GM18517 (cell line): ENCODE results near the gene POU2F3.

ENCODE experiments used
- ATAC-seq: cut with Tn5 transposase; IDR thresholded peaks from one replicate; pipeline ENCODE4 v1.9.1; 2021; ENCODE audit warnings: mild to moderate bottlenecking, moderate library complexity; ENCODE audit not compliant: unreplicated experiment

POU2F3 gene

DNA sequence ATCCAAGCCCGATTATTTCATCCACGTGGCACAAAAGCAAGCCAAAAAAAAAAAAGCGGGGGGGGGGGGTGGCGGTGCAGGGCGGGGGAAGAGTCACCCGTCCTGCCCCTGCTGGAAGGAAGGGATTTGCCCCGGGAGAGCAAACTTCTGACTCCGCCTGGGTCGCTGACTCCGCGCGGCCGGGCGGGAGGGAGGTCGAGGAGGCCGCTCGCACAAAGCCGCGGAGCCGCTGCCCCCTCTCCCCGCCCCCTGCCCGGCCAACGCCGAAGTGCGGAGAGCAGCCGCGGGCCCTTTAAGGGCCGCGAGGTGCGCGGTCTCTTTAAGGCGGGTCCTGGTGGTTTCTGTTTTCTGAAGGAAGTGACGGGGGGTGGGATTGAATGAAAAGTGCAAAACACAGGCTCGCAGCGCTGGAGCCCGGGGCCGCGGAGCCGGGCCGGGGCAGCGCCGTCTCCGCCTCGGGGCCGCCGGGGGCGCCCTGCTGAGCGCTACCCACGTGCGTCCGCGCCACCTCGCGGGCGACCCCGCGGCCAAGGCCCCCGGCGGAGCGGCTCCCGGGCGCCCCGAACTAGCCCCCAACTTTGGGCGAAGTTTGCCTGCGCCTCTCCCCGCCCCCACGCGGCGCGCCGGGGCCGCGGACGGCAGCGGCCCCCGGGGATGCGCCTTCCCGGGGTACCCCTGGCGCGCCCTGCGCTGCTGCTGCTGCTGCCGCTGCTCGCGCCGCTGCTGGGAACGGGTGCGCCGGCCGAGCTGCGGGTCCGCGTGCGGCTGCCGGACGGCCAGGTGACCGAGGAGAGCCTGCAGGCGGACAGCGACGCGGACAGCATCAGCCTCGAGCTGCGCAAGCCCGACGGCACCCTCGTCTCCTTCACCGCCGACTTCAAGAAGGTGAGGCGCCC is 29.1 kb upstream of the POU2F3 start, which contains the start of gene OAF:
OAF (plus strand) TSS at position 407 of the 896 bp plus-strand sequence; CDS start at position 655, 248 bp downstream.
- ATAC-seq = no peak

DNA sequence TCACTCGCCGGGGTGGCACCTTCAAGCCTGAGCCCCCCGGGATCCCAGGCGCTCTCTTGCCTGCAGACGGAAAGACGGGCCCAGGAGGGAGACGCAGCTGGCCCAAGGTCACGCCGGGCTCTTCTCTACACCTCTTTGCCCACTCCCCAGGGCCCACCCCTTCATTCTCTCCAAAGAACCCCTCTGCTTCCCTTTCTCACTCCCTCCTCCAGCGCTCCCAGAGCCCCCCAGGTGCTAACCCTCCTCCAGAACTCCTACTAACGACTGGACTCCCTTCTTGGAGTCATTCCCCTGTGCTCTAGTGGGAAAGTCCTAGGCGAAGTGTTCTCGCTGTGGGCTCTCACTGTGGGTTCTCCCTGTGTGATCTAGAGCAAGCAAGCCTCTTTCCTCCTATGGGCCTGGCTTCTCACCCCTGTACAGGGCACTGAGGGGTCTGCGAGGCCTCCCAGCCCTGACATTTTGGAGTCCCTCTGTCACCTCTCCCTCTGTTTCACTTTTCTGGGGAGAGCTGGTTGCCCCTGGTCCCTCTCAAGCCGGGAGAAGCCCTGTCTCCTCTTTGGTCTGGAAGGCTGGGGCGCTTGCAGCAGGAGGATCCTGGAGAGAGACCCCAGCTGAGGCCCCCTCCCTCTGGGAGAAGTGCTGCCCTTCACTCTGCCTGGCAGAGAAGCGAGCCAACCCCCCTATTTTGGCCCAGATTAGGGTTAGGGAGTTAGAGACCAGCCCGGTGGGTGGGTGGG is 28.2 kb upstream of the POU2F3 start:
- ATAC-seq = no peak

DNA sequence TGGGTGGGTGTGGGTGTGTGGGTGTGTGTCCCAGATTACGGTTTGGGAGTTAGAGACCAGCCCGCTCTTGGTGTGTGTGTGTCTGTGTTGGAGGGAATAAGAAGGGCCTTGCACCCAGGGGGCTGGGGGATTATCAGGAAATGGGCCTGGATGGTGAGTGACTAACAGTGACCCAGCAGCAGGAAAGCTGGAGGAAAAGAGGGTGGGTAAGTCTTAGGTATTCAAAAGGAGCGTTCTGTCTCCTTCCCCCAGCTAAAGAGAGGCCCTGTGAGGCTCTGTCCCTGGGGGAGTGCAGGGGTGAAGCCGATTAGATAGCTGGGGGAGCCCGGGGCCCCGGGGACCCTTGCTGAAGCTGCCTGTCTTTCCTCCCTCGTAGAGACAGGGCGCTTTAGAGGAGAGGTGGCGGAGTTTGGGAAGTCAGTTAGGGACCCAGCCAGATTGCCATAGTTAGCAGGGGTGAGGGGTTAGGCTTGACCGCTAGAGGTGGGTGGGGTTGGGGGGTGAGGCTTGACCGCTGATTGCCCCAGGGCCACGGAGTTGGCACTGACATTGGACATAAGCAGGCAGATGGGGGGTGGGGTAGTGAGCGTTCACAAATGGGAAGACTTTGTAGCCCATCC is 27.6 kb upstream of the POU2F3 start:
- no peak for ATAC-seq

DNA sequence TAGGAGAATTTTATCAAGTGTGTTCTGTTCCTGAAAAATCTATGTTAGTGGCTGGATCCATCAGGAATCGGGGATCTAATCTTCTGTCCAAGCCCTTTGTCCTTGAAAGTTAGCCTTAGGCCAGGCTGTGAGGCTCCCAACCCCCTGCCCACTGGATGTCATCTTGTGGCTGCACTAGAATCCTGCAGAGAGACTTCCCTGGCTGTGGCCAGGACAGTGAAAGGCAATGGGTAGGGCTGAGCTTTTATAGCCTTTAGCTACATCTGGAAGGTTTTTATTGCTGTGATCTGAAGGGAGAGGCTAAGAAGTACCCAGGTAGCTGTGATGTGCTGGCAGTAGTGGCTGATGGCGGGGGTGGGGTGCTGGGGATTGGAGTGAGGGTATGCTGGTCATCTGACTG is 27.0 kb upstream of the POU2F3 start:
- no peak for ATAC-seq

DNA sequence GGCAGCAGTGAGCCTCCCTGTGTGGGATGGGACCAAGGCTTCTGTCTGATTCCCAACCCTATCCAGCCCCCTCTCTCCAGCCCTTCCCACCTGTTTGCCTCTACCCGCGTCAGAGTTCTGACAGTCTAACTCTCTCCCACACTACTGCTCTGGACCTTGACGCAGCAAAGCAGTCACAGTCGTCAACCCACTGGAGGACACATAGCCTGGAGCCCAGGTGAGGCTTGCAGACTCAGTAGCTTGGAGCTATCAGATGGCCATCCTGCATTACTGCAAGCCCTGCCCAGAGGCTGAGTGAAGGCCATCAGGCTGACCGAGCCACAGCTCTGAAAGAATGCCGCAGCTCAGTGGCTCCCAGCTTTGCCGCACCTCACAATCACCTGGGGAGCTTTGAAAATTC is 25.4 kb upstream of the POU2F3 start:
- no peak for ATAC-seq

DNA sequence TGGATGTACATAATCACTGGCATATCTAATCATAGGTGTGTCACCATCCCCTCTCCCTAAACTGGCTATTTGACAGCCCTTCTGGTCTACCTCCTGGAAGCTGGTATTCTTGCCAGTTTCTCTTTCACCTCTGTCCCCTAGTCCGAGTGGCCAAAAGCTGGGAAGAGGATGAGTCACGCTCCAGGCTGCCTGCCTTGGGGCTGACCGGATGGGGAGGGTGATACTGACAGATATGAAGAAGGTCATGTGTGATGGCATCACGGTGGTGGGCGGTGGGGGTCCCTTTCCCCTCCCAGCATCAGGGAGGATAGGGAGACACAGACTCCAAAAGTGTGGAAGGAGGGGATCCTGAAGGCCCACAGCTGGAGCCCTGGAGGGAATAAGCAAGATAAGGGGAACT is 24.3 kb upstream of the POU2F3 start:
- no peak for ATAC-seq

DNA sequence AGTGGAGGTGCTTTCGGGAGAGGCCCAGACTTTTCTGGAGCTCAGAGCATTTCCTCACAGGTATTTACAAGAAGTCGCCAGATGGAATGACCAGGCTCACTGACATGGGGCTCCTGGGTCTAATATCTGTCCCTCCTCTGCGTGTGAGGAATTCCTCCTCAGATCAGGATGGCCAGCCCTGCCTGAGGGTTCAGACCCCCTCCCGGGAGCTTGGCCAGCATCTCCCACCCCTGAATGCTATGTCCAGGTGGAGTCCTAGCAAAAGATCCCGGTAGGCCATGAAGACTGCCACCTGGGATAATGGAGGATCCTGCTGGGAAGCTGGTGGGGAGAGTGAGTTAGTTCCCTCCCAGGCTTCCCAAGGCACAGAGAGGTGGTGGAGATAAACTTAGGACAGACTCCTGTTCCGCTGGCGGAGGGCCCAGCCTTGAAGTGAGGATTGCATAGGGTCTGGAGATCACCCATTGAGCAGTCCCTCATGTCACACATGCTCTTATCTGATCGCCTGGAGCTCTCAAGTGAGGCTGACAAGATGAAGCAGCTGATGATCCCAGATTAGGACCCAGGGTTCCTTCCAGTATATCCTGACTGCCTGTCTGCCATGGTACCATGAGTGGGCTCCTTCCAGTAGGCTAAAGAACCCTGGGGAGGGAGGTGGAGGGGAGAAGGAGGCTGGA is 23.4 kb upstream of the POU2F3 start:
- ATAC-seq = no peak

DNA sequence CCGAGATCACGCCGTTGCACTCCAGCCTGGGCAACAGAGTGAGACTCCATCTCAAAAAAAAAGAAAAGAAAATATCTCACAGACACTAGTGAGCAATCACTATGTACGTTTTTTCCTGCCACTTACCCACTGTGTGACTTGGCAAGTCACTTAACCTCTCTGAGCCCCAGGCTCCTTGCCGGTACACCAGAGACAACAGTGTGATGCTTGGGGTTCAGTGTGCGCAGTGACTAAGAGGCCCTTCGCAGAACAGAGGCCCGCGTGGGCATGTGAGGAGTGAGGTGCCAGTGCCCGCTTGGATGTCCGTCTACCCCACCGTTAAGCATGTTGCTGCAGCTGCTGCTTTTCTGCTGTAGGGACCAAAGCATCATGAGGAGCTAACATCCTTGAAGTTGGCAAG is 22.4 kb upstream of the POU2F3 start:
- ATAC-seq = no peak

DNA sequence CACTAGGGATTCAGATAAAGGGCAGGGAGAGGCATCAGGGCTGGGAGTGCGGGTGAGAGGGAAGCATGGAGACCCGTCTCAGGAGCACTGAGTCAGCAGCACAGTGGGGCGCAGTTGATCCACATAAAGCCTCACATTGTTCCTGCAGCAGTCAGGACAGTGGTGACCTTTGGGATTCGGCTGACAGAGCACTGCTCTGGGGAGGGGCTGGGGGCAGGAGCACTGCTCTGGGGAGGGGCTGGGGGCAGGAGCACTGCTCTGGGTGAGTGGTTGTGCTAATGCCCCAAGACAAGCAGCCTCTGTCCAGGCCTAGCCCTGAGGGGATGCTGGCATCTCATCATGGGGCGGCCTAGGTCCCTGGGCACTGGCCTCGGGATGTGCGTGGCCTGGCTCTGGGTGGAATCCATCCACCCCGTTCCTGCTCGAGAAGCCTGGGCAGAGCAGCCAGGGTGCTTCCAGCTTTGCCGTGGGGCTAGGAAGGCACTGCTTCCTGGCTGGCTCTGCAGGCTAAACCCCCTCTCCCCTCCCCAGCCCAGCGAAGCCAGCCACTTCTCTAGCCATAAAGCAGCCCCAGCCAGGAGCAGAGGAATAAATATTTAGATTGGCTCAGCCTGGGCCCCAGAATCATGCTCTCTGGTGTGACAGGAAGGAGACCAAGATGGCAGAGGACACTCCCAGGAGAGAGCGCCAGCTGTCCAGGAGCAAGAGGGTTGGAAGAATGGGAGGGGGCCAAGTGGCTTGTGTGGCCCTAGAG is 21.8 kb upstream of the POU2F3 start:
- ATAC-seq = no peak

DNA sequence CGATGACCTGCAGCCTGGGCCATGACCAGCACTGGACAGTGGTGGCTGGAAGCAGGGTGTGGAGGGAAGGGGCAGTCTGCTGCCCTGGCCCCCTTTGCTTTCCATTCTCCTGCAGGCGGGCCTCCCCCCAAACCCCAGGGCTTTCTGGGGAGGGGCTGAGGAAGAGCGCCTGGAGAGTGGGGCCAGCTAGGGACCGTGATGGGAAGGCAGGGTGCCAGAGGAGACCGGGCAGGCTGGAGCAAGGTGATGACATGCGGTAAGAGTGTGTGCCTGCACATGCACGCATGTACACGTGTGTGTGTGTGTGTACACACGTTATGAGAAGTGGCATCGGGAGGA is 21.3 kb upstream of the POU2F3 start:
- no peak for ATAC-seq

DNA sequence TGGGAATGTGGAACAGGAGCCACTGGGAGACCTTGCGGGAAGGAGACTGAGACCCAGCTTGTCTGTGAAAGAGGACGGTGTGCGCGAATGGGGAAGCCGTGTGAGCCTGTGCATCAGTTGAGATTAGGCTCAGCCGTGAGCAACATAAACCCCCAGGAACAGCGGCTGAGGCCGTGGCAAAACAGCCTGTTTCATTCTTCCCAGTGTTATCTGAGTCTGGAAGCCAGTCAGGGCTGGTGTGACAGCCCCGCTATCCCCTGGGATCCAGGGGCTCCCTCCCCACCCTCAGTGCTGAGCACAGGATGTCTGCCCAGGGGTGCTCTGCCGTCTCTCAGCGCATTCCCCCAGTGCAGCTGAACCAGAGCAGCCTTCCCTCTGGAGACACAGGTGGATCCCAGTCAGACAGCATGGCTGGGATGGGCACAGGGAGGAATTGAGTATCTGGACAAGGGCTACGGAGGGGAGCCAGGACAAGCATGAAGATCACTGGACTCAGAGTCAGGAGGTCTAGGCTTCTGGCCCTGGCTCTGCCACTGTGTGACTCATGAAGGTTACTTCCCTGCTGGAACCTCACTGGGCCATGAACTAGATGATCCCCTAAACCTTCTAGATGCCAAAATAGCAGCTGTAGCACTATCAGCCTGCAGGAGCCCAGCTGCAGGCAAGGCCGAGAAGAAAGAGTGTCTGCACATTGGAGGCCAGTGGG is 20.6 kb upstream of the POU2F3 start:
- no peak for ATAC-seq

DNA sequence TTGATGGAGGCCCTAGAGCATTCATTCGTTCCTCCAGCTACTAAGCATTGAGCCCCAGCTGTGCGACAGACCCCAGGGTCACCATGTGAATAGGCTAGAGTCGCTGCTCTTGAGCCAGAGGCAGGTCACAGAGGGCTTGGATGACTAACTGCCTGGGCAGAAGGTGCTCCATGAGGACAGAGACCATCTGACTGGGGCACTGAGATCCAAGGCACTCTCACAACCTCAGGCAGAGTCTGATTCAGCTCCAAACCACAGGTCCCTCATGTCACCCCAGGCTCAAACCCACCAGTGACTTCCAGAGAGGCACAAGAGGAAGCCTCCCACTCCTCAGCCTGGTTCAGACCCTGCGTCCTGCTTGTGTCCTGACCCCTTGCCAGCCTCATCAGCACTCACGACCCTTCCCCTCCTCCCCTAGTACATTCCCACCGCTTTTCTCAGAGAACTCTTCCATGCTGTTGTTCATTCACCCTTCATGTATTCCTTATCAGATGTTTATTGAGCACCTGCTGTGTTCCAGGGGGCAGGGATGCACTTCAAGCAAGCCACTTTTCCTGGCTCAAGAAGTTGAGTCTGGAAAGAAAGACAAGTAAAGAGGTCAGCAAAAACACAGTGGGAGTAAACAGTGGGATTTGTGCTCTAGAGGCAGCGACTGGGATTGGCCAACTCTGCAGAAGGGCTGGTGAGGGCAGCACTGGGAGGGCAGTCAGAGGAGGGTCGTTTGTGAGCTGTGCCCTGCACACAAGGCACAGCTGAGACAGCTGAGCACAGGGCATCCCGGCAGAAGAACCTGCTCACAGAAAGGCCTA is 19.8 kb upstream of the POU2F3 start:
- ATAC-seq = no peak

DNA sequence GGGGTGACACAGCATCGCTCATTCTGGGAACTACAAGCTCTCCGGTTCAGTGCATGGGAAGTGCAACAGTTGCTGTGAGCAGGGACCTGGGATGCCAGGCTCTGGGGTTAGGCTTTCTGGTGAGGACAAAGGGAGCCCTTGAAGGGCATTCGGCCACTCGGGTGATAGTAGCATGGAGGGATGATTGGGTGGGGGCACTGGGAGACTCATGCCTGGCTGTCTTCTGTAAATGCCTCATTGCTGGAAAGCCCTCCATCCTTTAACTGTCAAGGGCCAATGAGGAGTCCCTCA is 19.2 kb upstream of the POU2F3 start:
- ATAC-seq = no peak

DNA sequence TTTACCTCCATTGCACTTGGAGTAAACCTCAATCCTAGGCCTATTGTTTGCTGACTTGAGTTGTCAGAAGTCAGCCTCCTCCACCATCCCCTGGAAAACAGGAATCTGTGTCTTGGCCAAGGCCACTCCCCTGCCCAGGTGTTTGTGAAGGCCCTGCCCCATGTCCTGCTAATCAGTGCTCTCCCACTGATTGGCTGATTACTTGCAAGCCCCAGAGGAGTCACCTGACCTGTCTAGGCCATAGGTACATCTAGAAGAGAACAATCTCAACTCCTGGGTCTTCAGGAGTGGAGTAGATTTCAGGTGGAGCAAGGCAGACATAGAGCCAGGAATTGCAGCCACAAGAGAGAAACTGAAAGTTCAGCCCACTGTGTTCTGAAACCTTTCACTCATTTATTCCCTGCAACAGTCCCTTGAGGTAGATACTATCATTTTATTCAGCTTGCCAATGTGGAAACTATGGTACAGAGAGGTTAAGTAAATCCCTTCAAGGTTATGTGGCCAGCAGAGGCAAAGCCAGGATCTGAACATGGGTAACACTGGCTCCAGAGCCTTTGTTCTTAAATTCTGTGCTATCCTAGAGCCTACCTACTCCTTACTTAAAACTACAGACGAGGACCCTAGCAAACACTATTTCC is 18.7 kb upstream of the POU2F3 start:
- no peak for ATAC-seq

DNA sequence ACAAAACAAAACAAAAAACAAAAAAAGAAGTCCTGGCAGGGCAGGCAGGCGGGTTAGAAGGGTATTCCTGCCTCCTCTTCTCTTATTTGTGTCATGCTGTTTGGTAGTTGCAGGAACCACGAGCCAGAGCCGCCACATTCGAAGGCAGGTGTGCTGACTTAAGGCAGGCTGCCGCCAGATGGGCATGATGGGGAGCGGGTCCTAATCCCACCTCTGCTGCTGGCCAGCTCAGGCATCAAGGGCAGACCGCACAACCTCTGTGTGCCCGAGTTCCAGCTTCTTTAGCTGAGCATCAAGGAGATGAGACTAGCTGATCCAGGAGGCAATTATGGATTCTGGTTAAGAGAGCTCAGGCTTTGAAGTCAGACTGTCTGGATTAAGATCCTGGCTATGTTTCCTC is 17.0 kb upstream of the POU2F3 start:
- ATAC-seq = no peak

DNA sequence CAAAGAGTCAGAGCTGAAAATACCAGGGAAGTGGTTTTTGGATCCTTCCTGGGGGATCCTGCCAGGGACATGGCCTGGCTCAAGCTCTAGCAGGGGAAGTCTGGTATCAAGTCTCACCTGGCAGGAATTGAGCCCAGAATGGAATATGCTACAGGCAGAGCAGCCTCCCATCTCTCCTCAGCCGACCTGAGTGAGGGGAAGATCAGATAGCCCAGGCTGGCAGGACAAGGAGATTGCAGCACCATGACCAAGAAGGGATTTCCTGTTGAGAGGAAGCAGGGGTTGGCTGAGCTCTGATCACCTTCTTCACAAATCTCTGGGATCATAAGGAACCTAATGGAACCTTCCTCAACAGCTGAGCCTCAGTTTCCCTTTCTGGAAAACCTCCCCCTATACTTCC is 16.1 kb upstream of the POU2F3 start:
- ATAC-seq = no peak

DNA sequence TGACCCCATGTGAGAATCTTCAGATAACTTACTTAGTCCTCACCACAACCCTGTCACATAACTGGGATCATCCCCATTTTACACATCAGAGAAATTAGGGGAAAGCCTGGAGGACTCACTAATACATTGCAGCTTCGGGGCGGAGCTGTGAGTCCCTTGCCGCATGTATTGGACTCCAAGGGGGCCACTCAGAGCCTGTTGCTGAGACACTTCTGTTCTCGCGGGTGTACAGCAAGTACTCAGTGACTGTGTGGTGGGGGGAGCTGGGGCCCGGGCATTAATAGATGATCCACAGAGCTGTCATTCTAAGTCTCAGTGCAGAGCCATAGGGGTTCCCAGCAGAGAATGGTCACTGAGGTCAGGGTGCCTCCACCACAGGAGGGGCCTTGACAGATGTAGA is 15.6 kb upstream of the POU2F3 start:
- ATAC-seq = no peak

DNA sequence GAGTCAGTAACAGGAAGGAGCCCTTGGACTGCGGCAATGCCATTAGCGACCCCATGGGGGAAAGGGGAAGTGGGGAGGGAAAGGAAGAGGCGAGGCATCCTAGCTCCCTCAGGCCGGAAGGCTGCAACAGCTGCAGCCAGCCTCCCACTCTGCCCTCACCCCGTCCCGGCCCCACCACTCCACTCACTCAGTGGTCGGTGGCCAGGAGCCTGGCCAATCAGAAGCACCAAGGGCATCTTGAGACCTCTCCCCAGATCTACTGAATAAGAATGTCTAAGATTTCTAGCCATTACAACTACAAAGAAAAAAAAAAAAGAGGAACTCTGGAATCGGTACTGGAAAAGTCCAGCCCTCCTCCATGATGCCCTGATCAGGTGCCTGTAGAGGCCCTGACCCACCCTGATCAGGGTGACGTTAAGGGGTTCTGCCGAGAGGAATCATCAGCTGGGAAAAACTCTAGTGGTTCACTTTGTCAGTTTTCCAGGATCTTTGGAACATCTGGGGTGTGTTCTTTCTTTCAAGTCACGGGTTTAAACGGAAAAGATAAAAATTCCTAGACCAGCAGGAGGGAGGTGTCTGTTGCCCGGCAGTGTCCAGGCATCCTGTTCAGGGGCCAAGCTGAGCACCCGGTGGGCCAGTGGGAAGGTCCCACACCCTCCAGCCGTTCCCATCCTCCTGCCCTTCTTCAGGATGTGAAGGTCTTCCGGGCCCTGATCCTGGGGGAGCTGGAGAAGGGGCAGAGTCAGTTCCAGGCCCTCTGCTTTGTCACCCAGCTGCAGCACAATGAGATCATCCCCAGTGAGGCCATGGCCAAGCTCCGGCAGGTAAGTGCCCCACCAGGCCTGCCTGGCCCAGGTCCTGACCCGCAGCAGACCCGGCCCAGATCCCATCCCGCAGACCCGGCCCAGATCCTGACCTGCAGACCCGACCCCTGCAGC is 14.7 kb upstream of the POU2F3 start:
- ATAC-seq = no peak
